OCI-LY3 (cell line): ENCODE data around the gene BACE2.

Experiments
- H2AFZ ChIP-seq: fragments of 200-600, 300-600 bp; shearing (Covaris generic); 2 replicates; pipeline ENCODE4 v1.6.0; 2014; ENCODE audit warnings: antibody characterized with exemption, low read depth, low read length
- H3K27ac ChIP-seq: fragments of 200-600, 300-600 bp; sonication (generic); 2 replicates; pipeline ENCODE4 v1.5.1; 2014; ENCODE audit warnings: mild to moderate bottlenecking, low read length, moderate library complexity, mixed read lengths
- H3K27me3 ChIP-seq: fragments of 200-600, 300-600 bp; sonication (generic); 2 replicates; pipeline ENCODE4 v1.6.1; 2014; ENCODE audit warnings: low read depth, low read length, mixed read lengths
- H3K36me3 ChIP-seq: fragments of 200-600, 300-600 bp; sonication (generic); replicated peaks from 2 replicates; pipeline ENCODE3; 2014; ENCODE audit warnings: low read depth, low read length, mixed read lengths
- H3K4me1 ChIP-seq: fragments of 300-600, 200-600 bp; sonication (generic); 2 replicates; pipeline ENCODE4 v1.6.1; 2014; ENCODE audit warnings: low read length, mixed read lengths
- H3K4me2 ChIP-seq: fragments of 200-600, 300-600 bp; sonication (generic); 2 replicates; pipeline ENCODE4 v1.6.1; 2014; ENCODE audit warnings: low read length, mixed read lengths
- H3K4me3 ChIP-seq: fragments of 300-600, 200-600 bp; sonication (generic); 2 replicates; pipeline ENCODE4 v1.5.1; 2014; ENCODE audit warnings: antibody characterized with exemption, mild to moderate bottlenecking, low read length, moderate library complexity
- H3K79me2 ChIP-seq: fragments of 300-600, 200-600 bp; shearing (Covaris generic); 2 replicates; pipeline ENCODE4 v1.6.1; 2014; ENCODE audit warnings: mild to moderate bottlenecking, low read length, mixed read lengths
- H3K9ac ChIP-seq: fragments of 300-600, 200-600 bp; shearing (Covaris generic); 2 replicates; pipeline ENCODE4 v1.6.0; 2014; ENCODE audit warnings: mild to moderate bottlenecking, low read length, moderate library complexity
- H3K9me3 ChIP-seq: fragments of 200-600, 300-600 bp; shearing (Covaris generic); 2 replicates; pipeline ENCODE4 v1.6.1; 2014; ENCODE audit warnings: low read length, mixed read lengths; ENCODE audit not compliant: insufficient read depth
- H4K20me1 ChIP-seq: fragments of 200-600, 300-600 bp; sonication (generic); 2 replicates; pipeline ENCODE4 v1.6.1; 2016; ENCODE audit warnings: low read length, mixed read lengths; ENCODE audit not compliant: insufficient read depth
- EZH2phosphoT487 ChIP-seq: fragments of 200-600 bp; shearing (Covaris generic); IDR thresholded peaks from 2 replicates; pipeline ENCODE4 v1.6.1; 2018; ENCODE audit warnings: antibody characterized with exemption, mixed run types, low read depth
- TF ChIP-seq, protein P1 (sequence below): fragments of 200-600, 300-600 bp; sonication (generic); IDR thresholded peaks from 2 replicates; pipeline ENCODE4 v1.5.1; 2014; ENCODE audit warnings: antibody characterized with exemption, low read length, low read depth

Gene BACE2

DNA sequence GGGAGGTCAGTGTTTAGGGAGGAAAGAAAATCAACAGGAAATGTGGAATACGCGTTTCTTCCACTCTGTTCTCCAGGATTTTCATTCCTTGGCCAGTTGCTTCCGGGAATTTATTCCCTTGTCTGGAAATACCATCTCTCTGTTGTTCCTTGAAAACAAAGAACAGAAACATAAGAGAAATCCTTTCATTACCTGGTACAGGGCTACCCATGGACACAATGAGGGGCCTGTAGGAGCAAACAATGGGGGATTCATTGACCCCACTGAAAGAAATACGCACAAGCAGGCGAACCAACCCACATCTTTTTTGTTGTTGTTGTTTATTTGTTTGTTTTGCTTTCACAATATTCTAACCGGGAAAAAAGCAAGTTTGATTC, 20.0 kb upstream of the BACE2 start:
- H3K4me1 ChIP-seq = no peaks in the 10 kb centered on the region
- H2AFZ ChIP-seq = no peak overlapping the region
- H3K9ac ChIP-seq = no peak overlapping the region
- H3K4me2 ChIP-seq = no peak overlapping the region
- H3K27me3 ChIP-seq = no peaks in the 10 kb centered on the region
- no peak overlapping the region for H3K4me3 ChIP-seq
- no peak for TF ChIP-seq EZH2phosphoT487
- TF ChIP-seq, protein P1, sequence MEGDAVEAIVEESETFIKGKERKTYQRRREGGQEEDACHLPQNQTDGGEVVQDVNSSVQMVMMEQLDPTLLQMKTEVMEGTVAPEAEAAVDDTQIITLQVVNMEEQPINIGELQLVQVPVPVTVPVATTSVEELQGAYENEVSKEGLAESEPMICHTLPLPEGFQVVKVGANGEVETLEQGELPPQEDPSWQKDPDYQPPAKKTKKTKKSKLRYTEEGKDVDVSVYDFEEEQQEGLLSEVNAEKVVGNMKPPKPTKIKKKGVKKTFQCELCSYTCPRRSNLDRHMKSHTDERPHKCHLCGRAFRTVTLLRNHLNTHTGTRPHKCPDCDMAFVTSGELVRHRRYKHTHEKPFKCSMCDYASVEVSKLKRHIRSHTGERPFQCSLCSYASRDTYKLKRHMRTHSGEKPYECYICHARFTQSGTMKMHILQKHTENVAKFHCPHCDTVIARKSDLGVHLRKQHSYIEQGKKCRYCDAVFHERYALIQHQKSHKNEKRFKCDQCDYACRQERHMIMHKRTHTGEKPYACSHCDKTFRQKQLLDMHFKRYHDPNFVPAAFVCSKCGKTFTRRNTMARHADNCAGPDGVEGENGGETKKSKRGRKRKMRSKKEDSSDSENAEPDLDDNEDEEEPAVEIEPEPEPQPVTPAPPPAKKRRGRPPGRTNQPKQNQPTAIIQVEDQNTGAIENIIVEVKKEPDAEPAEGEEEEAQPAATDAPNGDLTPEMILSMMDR = no peak
- no peak overlapping the region for H3K27ac ChIP-seq
- H3K9me3 ChIP-seq = no peaks in the 10 kb centered on the region
- H3K79me2 ChIP-seq = no peaks in the 10 kb centered on the region
- no peaks in the 10 kb centered on the region for H4K20me1 ChIP-seq
- H3K36me3 ChIP-seq = no peaks in the 10 kb centered on the region

DNA sequence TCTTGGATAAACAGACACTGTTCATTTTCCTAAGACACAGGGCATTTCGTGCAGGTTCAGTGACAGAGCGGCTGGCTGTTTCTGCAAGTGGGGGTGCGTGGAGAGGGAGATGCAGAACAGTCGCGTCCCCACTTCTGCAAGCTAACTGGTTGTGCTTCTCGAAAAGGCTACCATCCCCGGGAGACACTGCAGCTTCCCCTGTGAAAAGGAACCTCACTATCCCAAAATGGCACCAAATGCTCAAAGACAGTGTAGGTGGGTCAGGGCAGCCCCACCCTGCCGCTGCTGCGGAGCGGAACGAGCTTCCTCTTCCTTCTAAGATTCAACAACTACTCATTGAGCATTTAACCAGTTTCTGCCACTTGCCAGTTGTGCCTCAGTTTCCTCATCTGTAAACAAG, 19.2 kb upstream of the BACE2 start:
- no peak overlapping the region for H3K27ac ChIP-seq
- no peak overlapping the region for H3K4me3 ChIP-seq
- no peaks in the 10 kb centered on the region for H3K79me2 ChIP-seq
- H3K4me2 ChIP-seq = no peak overlapping the region
- H4K20me1 ChIP-seq = no peaks in the 10 kb centered on the region
- no peak overlapping the region for H2AFZ ChIP-seq
- no peaks in the 10 kb centered on the region for H3K4me1 ChIP-seq
- H3K9me3 ChIP-seq = no peaks in the 10 kb centered on the region
- no peak overlapping the region for H3K9ac ChIP-seq
- TF ChIP-seq EZH2phosphoT487 = no peak
- TF ChIP-seq, protein P1 = no peak
- no peaks in the 10 kb centered on the region for H3K36me3 ChIP-seq
- no peaks in the 10 kb centered on the region for H3K27me3 ChIP-seq

DNA sequence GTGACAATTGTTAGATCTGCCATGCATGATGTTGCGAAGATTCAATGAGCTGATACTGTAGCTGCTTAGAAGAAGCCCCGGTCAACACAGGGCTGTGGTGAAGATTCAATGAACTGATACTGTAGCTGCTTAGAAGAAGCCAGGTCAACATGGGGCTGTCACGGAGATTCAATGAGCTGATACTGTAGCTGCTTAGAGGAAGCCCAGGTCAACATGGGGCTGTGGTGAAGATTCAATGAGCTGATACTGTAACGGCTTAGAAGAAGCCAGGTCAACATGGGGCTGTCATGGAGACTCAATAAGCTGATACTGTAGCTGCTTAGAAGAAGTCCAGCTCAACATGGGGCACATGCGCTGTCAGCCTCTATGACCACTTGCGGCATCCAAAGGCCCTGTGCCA, 18.8 kb upstream of the BACE2 start:
- no peak overlapping the region for H3K4me3 ChIP-seq
- H3K79me2 ChIP-seq = no peaks in the 10 kb centered on the region
- H4K20me1 ChIP-seq = no peaks in the 10 kb centered on the region
- no peaks in the 10 kb centered on the region for H3K4me1 ChIP-seq
- H3K4me2 ChIP-seq = no peak overlapping the region
- H3K9ac ChIP-seq = no peak overlapping the region
- no peak for TF ChIP-seq EZH2phosphoT487
- TF ChIP-seq, protein P1 = no peak
- no peak overlapping the region for H2AFZ ChIP-seq
- no peak overlapping the region for H3K27ac ChIP-seq
- no peaks in the 10 kb centered on the region for H3K9me3 ChIP-seq
- H3K36me3 ChIP-seq = no peaks in the 10 kb centered on the region
- no peaks in the 10 kb centered on the region for H3K27me3 ChIP-seq

- H3K4me2 ChIP-seq = no peak overlapping the region
- no peak overlapping the region for H3K4me3 ChIP-seq
- H3K27me3 ChIP-seq = no peaks in the 10 kb centered on the region
- no peaks in the 10 kb centered on the region for H3K9me3 ChIP-seq
- no peaks in the 10 kb centered on the region for H3K79me2 ChIP-seq
- no peaks in the 10 kb centered on the region for H4K20me1 ChIP-seq
- no peak overlapping the region for H2AFZ ChIP-seq
- no peaks in the 10 kb centered on the region for H3K36me3 ChIP-seq
- no peak overlapping the region for H3K27ac ChIP-seq
- no peaks in the 10 kb centered on the region for H3K4me1 ChIP-seq
- TF ChIP-seq EZH2phosphoT487 = no peak
- TF ChIP-seq, protein P1 = no peak
- H3K9ac ChIP-seq = no peak overlapping the region
These were observed 15.8 kb upstream of the BACE2 start for GRCh38 chr21:41152147-41152546.
